ENCODE results near the gene CEP70.

DNA sequence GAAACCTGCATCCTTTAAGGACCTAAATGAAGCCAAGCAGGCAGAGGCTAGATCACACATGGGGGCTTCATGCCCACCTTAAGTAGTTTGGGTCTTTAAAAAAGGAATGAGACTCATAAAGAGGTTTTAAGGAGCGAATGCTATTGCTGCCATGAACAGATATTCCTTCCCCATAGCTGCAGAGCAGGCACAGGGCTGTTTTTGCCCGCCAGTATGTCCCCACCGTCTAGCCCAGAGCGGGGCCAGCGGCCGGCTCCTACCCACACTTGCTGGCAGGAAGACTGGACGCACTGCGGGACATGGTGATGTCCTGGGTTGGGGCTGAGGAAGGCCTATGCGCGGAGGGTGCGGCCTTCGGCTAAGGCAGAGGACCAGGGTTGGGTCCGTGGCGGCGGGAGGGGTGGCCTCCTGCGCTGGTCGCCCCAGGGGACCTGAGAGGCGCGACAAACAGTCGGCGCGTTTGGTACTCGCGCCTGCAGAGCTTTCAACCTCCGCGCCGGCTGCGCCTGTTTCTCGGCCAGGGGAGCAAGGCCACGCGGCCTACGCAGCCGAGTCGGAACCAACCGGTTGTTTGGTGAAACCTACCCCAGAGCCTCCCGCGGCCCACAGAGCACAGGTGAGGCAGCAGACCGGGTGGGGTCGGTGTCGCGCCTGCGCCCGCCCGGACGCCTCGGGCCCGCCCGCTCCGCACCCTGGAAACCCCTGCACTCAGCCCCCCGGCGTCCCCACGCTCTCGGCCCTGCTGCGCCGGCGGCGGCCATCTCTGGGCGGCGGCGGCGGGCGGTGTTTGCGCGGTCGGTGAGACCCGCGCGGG, 14.5 kb upstream of the CEP70 start, which contains the start of gene FAIM:
- TF ChIP-seq, protein P1, sequence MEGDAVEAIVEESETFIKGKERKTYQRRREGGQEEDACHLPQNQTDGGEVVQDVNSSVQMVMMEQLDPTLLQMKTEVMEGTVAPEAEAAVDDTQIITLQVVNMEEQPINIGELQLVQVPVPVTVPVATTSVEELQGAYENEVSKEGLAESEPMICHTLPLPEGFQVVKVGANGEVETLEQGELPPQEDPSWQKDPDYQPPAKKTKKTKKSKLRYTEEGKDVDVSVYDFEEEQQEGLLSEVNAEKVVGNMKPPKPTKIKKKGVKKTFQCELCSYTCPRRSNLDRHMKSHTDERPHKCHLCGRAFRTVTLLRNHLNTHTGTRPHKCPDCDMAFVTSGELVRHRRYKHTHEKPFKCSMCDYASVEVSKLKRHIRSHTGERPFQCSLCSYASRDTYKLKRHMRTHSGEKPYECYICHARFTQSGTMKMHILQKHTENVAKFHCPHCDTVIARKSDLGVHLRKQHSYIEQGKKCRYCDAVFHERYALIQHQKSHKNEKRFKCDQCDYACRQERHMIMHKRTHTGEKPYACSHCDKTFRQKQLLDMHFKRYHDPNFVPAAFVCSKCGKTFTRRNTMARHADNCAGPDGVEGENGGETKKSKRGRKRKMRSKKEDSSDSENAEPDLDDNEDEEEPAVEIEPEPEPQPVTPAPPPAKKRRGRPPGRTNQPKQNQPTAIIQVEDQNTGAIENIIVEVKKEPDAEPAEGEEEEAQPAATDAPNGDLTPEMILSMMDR (IDR thresholded peaks at IDR 0.05) = no peak
- TF ChIP-seq POLR2A (IDR thresholded peaks at IDR 0.05) = peak; percentile 22
